ENCODE data around the gene DYNC1I1. TPM values are rescaled to one million over a fixed set of nuclear protein-coding genes. Genes with fewer than 3 reads are reported as not detected.

Gene DYNC1I1
- total and polyA plus RNA-seq, 2 experiments from 2014 or later: 20.6 to 24.4 TPM

DNA sequence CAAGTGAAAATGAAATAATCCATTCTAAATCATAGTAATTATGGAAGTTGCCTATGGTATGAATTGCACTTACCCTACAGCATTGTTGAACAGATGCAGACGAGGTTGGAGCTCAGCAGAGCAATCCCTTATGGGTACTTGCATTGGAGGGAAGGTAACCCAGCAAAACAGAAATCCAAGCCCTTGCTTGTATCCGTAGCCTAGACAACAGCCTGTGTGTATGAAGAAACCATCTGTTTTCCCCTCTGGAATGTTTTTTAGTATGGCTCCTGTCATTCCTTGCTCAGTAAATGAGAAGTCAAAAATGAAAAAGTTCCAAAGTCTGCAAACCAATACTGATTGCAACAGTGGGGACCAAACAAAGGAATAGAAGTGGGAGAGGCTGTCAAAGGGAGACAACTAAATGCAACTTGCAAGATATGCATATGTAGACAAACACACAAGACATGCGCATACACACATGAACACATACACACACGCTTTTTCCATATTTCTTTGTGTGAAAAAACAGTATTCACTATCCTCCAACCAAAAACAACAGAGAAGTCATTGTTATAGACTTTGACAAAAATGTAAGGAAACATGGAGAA is 260.8 kb downstream of the DYNC1I1 start:
- H3K27ac ChIP-seq: no peak overlapping the region
- H3K4me1 ChIP-seq (ENCODE audit: low read depth): no peaks in the 10 kb centered on the region
- H3K36me3 ChIP-seq: peaks cover 10% of the 10 kb centered on the region
- H3K4me3 ChIP-seq: no peak overlapping the region
- DNase-seq (ENCODE audit: low read depth in 1 of 2, low spot score in 1 of 2): no peak
- TF ChIP-seq, protein P1, sequence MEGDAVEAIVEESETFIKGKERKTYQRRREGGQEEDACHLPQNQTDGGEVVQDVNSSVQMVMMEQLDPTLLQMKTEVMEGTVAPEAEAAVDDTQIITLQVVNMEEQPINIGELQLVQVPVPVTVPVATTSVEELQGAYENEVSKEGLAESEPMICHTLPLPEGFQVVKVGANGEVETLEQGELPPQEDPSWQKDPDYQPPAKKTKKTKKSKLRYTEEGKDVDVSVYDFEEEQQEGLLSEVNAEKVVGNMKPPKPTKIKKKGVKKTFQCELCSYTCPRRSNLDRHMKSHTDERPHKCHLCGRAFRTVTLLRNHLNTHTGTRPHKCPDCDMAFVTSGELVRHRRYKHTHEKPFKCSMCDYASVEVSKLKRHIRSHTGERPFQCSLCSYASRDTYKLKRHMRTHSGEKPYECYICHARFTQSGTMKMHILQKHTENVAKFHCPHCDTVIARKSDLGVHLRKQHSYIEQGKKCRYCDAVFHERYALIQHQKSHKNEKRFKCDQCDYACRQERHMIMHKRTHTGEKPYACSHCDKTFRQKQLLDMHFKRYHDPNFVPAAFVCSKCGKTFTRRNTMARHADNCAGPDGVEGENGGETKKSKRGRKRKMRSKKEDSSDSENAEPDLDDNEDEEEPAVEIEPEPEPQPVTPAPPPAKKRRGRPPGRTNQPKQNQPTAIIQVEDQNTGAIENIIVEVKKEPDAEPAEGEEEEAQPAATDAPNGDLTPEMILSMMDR (IDR thresholded peaks at IDR 0.05; ENCODE audit: low read depth, low read length): no peak
- H3K9me3 ChIP-seq (ENCODE audit: low read depth): no peaks in the 10 kb centered on the region
- no peaks in the 10 kb centered on the region for H3K27me3 ChIP-seq

DNA sequence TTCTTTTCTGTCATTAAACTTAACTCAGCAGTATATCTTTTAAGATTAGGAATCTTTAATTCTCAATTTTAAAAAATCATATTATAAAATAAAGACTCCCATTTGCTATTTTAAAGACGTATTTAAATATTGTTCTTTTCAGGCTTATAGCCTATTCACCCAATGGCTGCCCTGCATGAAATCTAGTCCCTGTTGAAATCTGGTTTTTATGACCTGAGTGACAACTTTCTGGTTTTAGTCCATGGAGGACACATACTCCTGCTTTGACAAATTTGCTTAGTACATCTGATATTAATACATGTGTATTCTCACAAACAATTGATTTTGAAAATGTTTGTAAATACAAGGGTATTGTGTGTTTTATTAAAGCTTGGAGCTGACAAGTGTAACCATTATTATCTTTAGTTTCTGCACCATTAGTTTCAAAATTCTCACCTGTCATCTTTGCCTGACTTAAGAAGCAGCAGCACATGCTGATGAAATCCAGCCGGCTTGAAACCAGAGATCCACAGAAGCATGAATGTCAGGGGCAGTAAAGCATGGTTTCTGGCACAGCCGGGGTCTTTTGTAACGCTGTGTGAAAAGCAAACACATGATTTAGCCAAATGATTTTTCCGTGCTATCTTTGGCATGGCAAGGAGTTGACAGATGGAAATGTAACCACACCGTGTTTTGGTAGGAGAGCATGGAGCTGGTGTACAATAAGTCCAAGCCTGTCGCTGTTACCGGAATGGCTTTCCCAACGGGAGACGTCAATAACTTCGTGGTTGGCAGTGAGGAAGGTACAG is 262.8 kb downstream of the DYNC1I1 start:
- DNase-seq (ENCODE audit: low read depth in 1 of 2, low spot score in 1 of 2): peak in 1 of 2 donors; percentile 1
- TF ChIP-seq, protein P1 (IDR thresholded peaks at IDR 0.05; ENCODE audit: low read depth, low read length): no peak
- no peak overlapping the region for H3K4me3 ChIP-seq
- H3K27me3 ChIP-seq: no peaks in the 10 kb centered on the region
- peaks cover 10% of the 10 kb centered on the region for H3K36me3 ChIP-seq
- H3K4me1 ChIP-seq (ENCODE audit: low read depth): no peaks in the 10 kb centered on the region
- no peaks in the 10 kb centered on the region for H3K9me3 ChIP-seq (ENCODE audit: low read depth)
- H3K27ac ChIP-seq: no peak overlapping the region

DNA sequence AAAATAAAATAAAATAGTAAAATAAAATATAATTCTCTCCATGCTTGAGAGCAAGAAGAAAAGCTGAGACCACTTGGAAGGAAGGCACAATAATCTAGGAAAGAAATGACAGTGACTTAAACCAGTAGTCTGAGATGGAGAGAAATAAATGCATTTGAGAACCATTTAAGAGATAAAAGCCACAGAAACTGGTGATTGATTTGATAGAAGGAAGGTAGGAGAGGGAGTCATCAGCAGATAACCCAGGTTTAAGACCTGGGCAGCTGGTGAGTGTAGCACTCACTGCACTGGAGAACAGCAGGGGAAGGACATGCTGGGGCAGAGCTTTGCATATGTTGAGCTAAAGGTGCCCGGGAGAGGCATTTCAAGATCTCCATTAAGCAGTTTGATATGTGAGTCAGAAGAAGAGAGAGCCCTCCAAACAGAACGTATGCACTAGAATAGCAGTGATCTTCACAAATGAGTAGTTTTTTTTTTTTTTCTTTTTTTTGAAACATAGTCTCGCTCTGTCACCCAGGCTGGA is 268.0 kb downstream of the DYNC1I1 start:
- TF ChIP-seq, protein P1 (IDR thresholded peaks at IDR 0.05; ENCODE audit: low read depth, low read length): no peak

DNA sequence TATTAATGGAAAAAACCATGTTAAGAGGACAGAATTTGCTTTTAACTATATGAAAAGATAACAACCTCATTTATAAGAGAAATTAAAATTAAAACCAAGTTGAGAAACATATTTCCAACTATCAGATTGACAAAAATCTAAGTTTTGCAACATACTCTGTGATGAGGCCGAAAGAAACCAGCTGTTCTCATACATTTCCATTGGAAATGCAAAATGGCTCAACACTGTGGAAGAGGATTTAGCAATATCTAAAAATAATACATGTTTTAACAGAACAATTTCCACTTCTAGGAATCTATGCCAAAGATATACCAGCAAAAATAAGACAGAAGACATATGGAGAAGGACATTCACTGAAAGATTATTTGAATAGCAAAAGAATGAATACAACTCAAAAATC is 268.8 kb downstream of the DYNC1I1 start:
- Histone ChIP-seq H3K4me1 (ENCODE audit: low read depth) (no peaks in the 10 kb centered on the region), H3K36me3 (no peaks in the 10 kb centered on the region), H3K27ac (no peak overlapping the region), H3K27me3 (no peaks in the 10 kb centered on the region), H3K4me3 (no peak overlapping the region), H3K9me3 (ENCODE audit: low read depth) (no peaks in the 10 kb centered on the region)
- TF ChIP-seq, protein P1 (IDR thresholded peaks at IDR 0.05; ENCODE audit: low read depth, low read length): no peak
- DNase-seq (ENCODE audit: low read depth in 1 of 2, low spot score in 1 of 2): no peak

More for the DNA sequence above, 268.0 kb downstream of the DYNC1I1 start:
- H3K36me3 ChIP-seq: no peaks in the 10 kb centered on the region
- peak in 1 of 2 donors; percentile 12 for DNase-seq (ENCODE audit: low read depth in 1 of 2, low spot score in 1 of 2)
- H3K4me1 ChIP-seq (ENCODE audit: low read depth): no peaks in the 10 kb centered on the region
- H3K27ac ChIP-seq: no peak overlapping the region
- H3K27me3 ChIP-seq: no peaks in the 10 kb centered on the region
- no peaks in the 10 kb centered on the region for H3K9me3 ChIP-seq (ENCODE audit: low read depth)
- no peak overlapping the region for H3K4me3 ChIP-seq

DNA sequence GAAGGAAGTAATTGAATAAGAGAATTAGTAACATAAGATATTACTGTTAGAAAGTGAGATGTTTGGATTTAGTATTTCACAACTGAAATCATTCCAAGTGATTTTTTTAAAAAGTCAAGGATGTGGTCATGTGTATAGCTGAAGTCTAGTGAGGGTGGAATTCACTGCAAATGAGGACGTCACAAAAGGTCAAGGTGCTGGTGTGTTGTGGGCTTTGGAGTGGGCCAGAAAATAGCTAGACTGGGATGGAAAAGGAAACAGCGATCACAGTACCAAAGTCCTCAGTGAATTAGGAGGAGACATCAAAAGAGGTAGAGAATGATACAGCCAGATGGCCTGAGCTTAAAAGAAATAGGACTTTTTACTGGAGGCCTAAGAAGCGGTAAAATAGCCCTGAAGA is 272.8 kb downstream of the DYNC1I1 start:
- TF ChIP-seq, protein P1 (IDR thresholded peaks at IDR 0.05; ENCODE audit: low read depth, low read length): no peak
- Histone ChIP-seq H3K9me3 (ENCODE audit: low read depth) (no peaks in the 10 kb centered on the region), H3K27me3 (no peaks in the 10 kb centered on the region), H3K4me3 (no peak overlapping the region), H3K4me1 (ENCODE audit: low read depth) (no peaks in the 10 kb centered on the region), H3K27ac (no peak overlapping the region), H3K36me3 (no peaks in the 10 kb centered on the region)
- DNase-seq (ENCODE audit: low read depth in 1 of 2, low spot score in 1 of 2): no peak
